DND-41 (cell line): Measurements from ENCODE around the gene C6orf132.

ENCODE experiments used
- ATAC-seq: fragments of 200-7000 bp; cut with Tn5 transposase; 3 replicates; pipeline ENCODE4 v1.9.1; 2021; ENCODE audit warnings: low read depth; ENCODE audit not compliant: insufficient read depth
- DNase-seq: peaks from one replicate; pipeline ENCODE4 v3.0.0-alpha.2; 2020
- H2AFZ ChIP-seq: 2 replicates; pipeline ENCODE4 v1.6.0; 2012; ENCODE audit warnings: low read depth, low read length
- H3K27ac ChIP-seq: 2 replicates; pipeline ENCODE4 v1.5.1; 2012; ENCODE audit warnings: low read length, inconsistent platforms
- H3K27me3 ChIP-seq: fragments of 200-600 bp; sonication (generic); 2 replicates; pipeline ENCODE4 v1.6.0; 2012; ENCODE audit warnings: low read length, mild to moderate bottlenecking, inconsistent platforms; ENCODE audit not compliant: insufficient read depth, poor library complexity
- H3K36me3 ChIP-seq: 2 replicates; pipeline ENCODE4 v1.5.1; 2012; ENCODE audit warnings: low read length, inconsistent platforms; ENCODE audit not compliant: insufficient read depth
- H3K4me1 ChIP-seq: 2 replicates; pipeline ENCODE4 v1.5.1; 2012; ENCODE audit warnings: mild to moderate bottlenecking, low read length; ENCODE audit not compliant: insufficient read depth
- H3K4me2 ChIP-seq: 2 replicates; pipeline ENCODE4 v1.6.0; 2012; ENCODE audit warnings: mild to moderate bottlenecking, moderate library complexity, low read length, inconsistent platforms; ENCODE audit not compliant: insufficient read depth
- H3K4me3 ChIP-seq, 2 experiments: fragments of 200-600 bp in 1 of 2; shearing (Covaris generic) in 1 of 2; 2 replicates each; pipeline ENCODE4 v1.5.1; 2012 to 2016; ENCODE audit warnings: inconsistent platforms in 2 of 2, low read length in 2 of 2, mild to moderate bottlenecking in 2 of 2, low read depth in 1 of 2, moderate library complexity in 1 of 2
- H3K79me2 ChIP-seq: 2 replicates; pipeline ENCODE4 v1.6.0; 2012; ENCODE audit warnings: low read length, inconsistent platforms; ENCODE audit not compliant: insufficient read depth
- H3K9ac ChIP-seq: 2 replicates; pipeline ENCODE4 v1.6.0; 2012; ENCODE audit warnings: low read depth, mild to moderate bottlenecking, inconsistent platforms, low read length, moderate library complexity
- H3K9me3 ChIP-seq: 2 replicates; pipeline ENCODE4 v1.5.1; 2012; ENCODE audit warnings: low read length, moderate library complexity, mild to moderate bottlenecking, inconsistent platforms; ENCODE audit not compliant: insufficient read depth, severe bottlenecking
- H4K20me1 ChIP-seq: 2 replicates; pipeline ENCODE4 v1.6.0; 2012; ENCODE audit warnings: low read length; ENCODE audit not compliant: insufficient read depth
- CTCF ChIP-seq: IDR thresholded peaks from 2 replicates; pipeline ENCODE4 v1.5.1; 2012; ENCODE audit warnings: borderline replicate concordance, low read length, moderate library complexity, mild to moderate bottlenecking; ENCODE audit not compliant: poor library complexity, severe bottlenecking; ENCODE audit errors: extremely low read depth
- EZH2 ChIP-seq: IDR thresholded peaks from 3 replicates; pipeline ENCODE4 v1.6.1; 2012; ENCODE audit warnings: borderline replicate concordance, low read depth, mild to moderate bottlenecking, moderate library complexity, low read length, inconsistent platforms; ENCODE audit not compliant: severe bottlenecking

C6orf132 gene

GRCh38 chr6:42093582-42094329 is 48.7 kb downstream of the C6orf132 start:
- no peak for ATAC-seq
- no peak for TF ChIP-seq EZH2
- TF ChIP-seq CTCF = no peak
- no peak for DNase-seq
- no peak overlapping the region for H3K27ac ChIP-seq
- H4K20me1 ChIP-seq = no peaks in the 10 kb centered on the region
- no peaks in the 10 kb centered on the region for H3K9me3 ChIP-seq
- H3K36me3 ChIP-seq = no peaks in the 10 kb centered on the region
- no peaks in the 10 kb centered on the region for H3K27me3 ChIP-seq
- H3K4me2 ChIP-seq = no peak overlapping the region
- H3K9ac ChIP-seq = no peak overlapping the region
- no peak overlapping the region for H2AFZ ChIP-seq
- H3K79me2 ChIP-seq = no peaks in the 10 kb centered on the region
- no peak overlapping the region for H3K4me3 ChIP-seq
- no peaks in the 10 kb centered on the region for H3K4me1 ChIP-seq

GRCh38 chr6:42091718-42092023 is 50.7 kb downstream of the C6orf132 start:
- no peak for TF ChIP-seq CTCF
- TF ChIP-seq EZH2 = no peak
- DNase-seq = no peak
- Histone ChIP-seq H3K4me1 (no peaks in the 10 kb centered on the region), H3K36me3 (no peaks in the 10 kb centered on the region), H3K79me2 (no peaks in the 10 kb centered on the region), H3K4me2 (no peak overlapping the region), H3K9ac (no peak overlapping the region), H3K9me3 (no peaks in the 10 kb centered on the region), H2AFZ (no peak overlapping the region), H3K4me3 (no peak overlapping the region), H3K27me3 (no peaks in the 10 kb centered on the region), H4K20me1 (no peaks in the 10 kb centered on the region), H3K27ac (no peak overlapping the region)
- ATAC-seq = no peak

GRCh38 chr6:42090819-42091717 is 51.4 kb downstream of the C6orf132 start:
- Histone ChIP-seq H3K27ac (no peak overlapping the region), H4K20me1 (no peaks in the 10 kb centered on the region), H3K4me1 (no peaks in the 10 kb centered on the region), H3K27me3 (no peaks in the 10 kb centered on the region), H3K4me3 (no peak overlapping the region), H3K9me3 (no peaks in the 10 kb centered on the region), H3K9ac (no peak overlapping the region), H3K79me2 (no peaks in the 10 kb centered on the region), H3K36me3 (peaks cover 2% of the 10 kb centered on the region; the same call in 1 of the 2 replicates), H3K4me2 (no peak overlapping the region), H2AFZ (no peak overlapping the region)
- ATAC-seq = no peak
- TF ChIP-seq CTCF (no peak), EZH2 (no peak)
- DNase-seq = no peak
